Measurements from ENCODE around the gene PLAGL1. TPM values are rescaled to one million over a fixed set of nuclear protein-coding genes. Genes with fewer than 3 reads are reported as not detected.

PLAGL1 gene
- total RNA-seq, 6 experiments from 2014 or later: 0.74 to 3.2 (median 1.6) TPM

GRCh38 chr6:144006736-144007477, 1.2 kb downstream of the PLAGL1 start:
- Histone ChIP-seq H3K9me3 (no peaks in the 10 kb centered on the region), H3K27ac (no peak overlapping the region), H3K36me3 (no peaks in the 10 kb centered on the region), H3K4me3 (peak overlapping the region in 2 of 3 donors; percentile 28 to 42), H3K4me1 (no peaks in the 10 kb centered on the region), H3K27me3 (no peaks in the 10 kb centered on the region)
- DNase-seq: no peak
- intact Hi-C loops (cut with DNase I): no loop called here
- 46% methylated on average over 21 of the region's 21 CpGs for WGBS (ENCODE audit: insufficient coverage, low coverage, low lambda C conversion rate, missing lambda C conversion rate)
- TF ChIP-seq POLR2A (IDR thresholded peaks at IDR 0.05): no peak
- TF ChIP-seq, protein P1, sequence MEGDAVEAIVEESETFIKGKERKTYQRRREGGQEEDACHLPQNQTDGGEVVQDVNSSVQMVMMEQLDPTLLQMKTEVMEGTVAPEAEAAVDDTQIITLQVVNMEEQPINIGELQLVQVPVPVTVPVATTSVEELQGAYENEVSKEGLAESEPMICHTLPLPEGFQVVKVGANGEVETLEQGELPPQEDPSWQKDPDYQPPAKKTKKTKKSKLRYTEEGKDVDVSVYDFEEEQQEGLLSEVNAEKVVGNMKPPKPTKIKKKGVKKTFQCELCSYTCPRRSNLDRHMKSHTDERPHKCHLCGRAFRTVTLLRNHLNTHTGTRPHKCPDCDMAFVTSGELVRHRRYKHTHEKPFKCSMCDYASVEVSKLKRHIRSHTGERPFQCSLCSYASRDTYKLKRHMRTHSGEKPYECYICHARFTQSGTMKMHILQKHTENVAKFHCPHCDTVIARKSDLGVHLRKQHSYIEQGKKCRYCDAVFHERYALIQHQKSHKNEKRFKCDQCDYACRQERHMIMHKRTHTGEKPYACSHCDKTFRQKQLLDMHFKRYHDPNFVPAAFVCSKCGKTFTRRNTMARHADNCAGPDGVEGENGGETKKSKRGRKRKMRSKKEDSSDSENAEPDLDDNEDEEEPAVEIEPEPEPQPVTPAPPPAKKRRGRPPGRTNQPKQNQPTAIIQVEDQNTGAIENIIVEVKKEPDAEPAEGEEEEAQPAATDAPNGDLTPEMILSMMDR (IDR thresholded peaks at IDR 0.05): no peak
- peak in 1 of 4 donors; percentile 30 for ATAC-seq

- TF ChIP-seq POLR2A (IDR thresholded peaks at IDR 0.05): no peak
- TF ChIP-seq, protein P1 (IDR thresholded peaks at IDR 0.05): no peak
- DNase-seq: no peak
- no peak overlapping the region for H3K4me3 ChIP-seq
- no peaks in the 10 kb centered on the region for H3K4me1 ChIP-seq
- H3K36me3 ChIP-seq: no peaks in the 10 kb centered on the region
- WGBS (ENCODE audit: insufficient coverage, low coverage, low lambda C conversion rate, missing lambda C conversion rate): 58% methylated on average over 3 of the region's 3 CpGs
- ATAC-seq: no peak
- no peak overlapping the region for H3K27ac ChIP-seq
- no peaks in the 10 kb centered on the region for H3K27me3 ChIP-seq
- H3K9me3 ChIP-seq: no peaks in the 10 kb centered on the region
- intact Hi-C loops (cut with DNase I): no loop called here
Measured at GRCh38 chr6:143999406-143999805, 8.7 kb downstream of the PLAGL1 start.

- TF ChIP-seq, protein P1 (IDR thresholded peaks at IDR 0.05): no peak
- TF ChIP-seq POLR2A (IDR thresholded peaks at IDR 0.05): no peak
- DNase-seq (no peak), ATAC-seq (no peak)
- no peak overlapping the region for H3K27ac ChIP-seq
- H3K36me3 ChIP-seq: no peaks in the 10 kb centered on the region
- WGBS (ENCODE audit: insufficient coverage, low coverage, low lambda C conversion rate, missing lambda C conversion rate): 82% methylated on average over 2 of the region's 2 CpGs
- no peak overlapping the region for H3K4me3 ChIP-seq
- intact Hi-C loops (cut with DNase I): no loop called here
- no peaks in the 10 kb centered on the region for H3K27me3 ChIP-seq
- no peaks in the 10 kb centered on the region for H3K4me1 ChIP-seq
- H3K9me3 ChIP-seq: no peaks in the 10 kb centered on the region
Measured at GRCh38 chr6:143998686-143999085, 9.4 kb downstream of the PLAGL1 start.

- H3K27me3 ChIP-seq: no peaks in the 10 kb centered on the region
- DNase-seq (no peak), ATAC-seq (no peak)
- no peak overlapping the region for H3K4me3 ChIP-seq
- no peak for TF ChIP-seq POLR2A (IDR thresholded peaks at IDR 0.05)
- TF ChIP-seq, protein P1 (IDR thresholded peaks at IDR 0.05): no peak
- no peaks in the 10 kb centered on the region for H3K9me3 ChIP-seq
- intact Hi-C loops (cut with DNase I): no loop called here
- H3K4me1 ChIP-seq: no peaks in the 10 kb centered on the region
- no peak overlapping the region for H3K27ac ChIP-seq
- WGBS (ENCODE audit: insufficient coverage, low coverage, low lambda C conversion rate, missing lambda C conversion rate): 73% methylated on average over 7 of the region's 7 CpGs
- no peaks in the 10 kb centered on the region for H3K36me3 ChIP-seq
Measured at GRCh38 chr6:143993965-143994646, 14.0 kb downstream of the PLAGL1 start.
